ENCODE measurements around the gene NCBP2L. TPM values are rescaled to one million over a fixed set of nuclear protein-coding genes. Genes with fewer than 3 reads are reported as not detected.

NCBP2L gene
- total and polyA plus RNA-seq, 2 donors, result 0.09 to 0.21 TPM

GRCh38 chrX:107823042-107823441 lies 45.5 kb downstream of the NCBP2L start:
- no peaks in the 10 kb centered on the region for H3K36me3 ChIP-seq (ENCODE audit: control insufficient read depth in 2 of 2, insufficient read depth in 2 of 2, low read length in 1 of 2)
- H3K9me3 ChIP-seq (ENCODE audit: control insufficient read depth in 2 of 2, insufficient read depth in 1 of 2, low read length in 1 of 2), result peaks cover 0 to 8% of the 10 kb centered on the region in 2 donors
- peaks cover 11 to 32% of the 10 kb centered on the region in 2 donors for H3K27me3 ChIP-seq (ENCODE audit: control insufficient read depth in 2 of 2, insufficient read depth in 1 of 2, low read length in 1 of 2)
- no peaks in the 10 kb centered on the region for H3K4me1 ChIP-seq (ENCODE audit: control insufficient read depth in 2 of 2, insufficient read depth in 2 of 2, low read length in 2 of 2)
- WGBS, result 93% methylated on average over 2 of the region's 2 CpGs
- H3K4me3 ChIP-seq (ENCODE audit: low read length in 2 of 2), result no peak overlapping the region
- no peak for DNase-seq (ENCODE audit: low read depth in 6 of 9, low spot score in 9 of 9)
- H3K27ac ChIP-seq (ENCODE audit: low read depth in 1 of 2, low read length in 1 of 2), result no peak overlapping the region

- WGBS, result 38% methylated on average over 1 of the region's 1 CpG
- H3K36me3 ChIP-seq (ENCODE audit: control insufficient read depth in 2 of 2, insufficient read depth in 2 of 2, low read length in 1 of 2), result no peaks in the 10 kb centered on the region
- no peak for DNase-seq (ENCODE audit: low read depth in 6 of 9, low spot score in 9 of 9)
- no peak overlapping the region for H3K27ac ChIP-seq (ENCODE audit: low read depth in 1 of 2, low read length in 1 of 2)
- H3K9me3 ChIP-seq (ENCODE audit: control insufficient read depth in 2 of 2, insufficient read depth in 1 of 2, low read length in 1 of 2), result peaks cover 0 to 8% of the 10 kb centered on the region in 2 donors
- no peaks in the 10 kb centered on the region for H3K4me1 ChIP-seq (ENCODE audit: control insufficient read depth in 2 of 2, insufficient read depth in 2 of 2, low read length in 2 of 2)
- H3K27me3 ChIP-seq (ENCODE audit: control insufficient read depth in 2 of 2, insufficient read depth in 1 of 2, low read length in 1 of 2), result peaks cover 11 to 35% of the 10 kb centered on the region in 2 donors
- no peak overlapping the region for H3K4me3 ChIP-seq (ENCODE audit: low read length in 2 of 2)
Measured at GRCh38 chrX:107823456-107823855, 45.9 kb downstream of the NCBP2L start.

- no peaks in the 10 kb centered on the region for H3K9me3 ChIP-seq (ENCODE audit: control insufficient read depth in 2 of 2, insufficient read depth in 1 of 2, low read length in 1 of 2)
- 2% methylated on average over 32 of the region's 32 CpGs for WGBS
- peak within 1 kb of the TSS in 1 of 2 donors; percentile 43 for H3K4me3 ChIP-seq (ENCODE audit: low read length in 2 of 2)
- H3K4me1 ChIP-seq (ENCODE audit: control insufficient read depth in 2 of 2, insufficient read depth in 2 of 2, low read length in 2 of 2), result no peaks in the 10 kb centered on the region
- H3K27me3 ChIP-seq (ENCODE audit: control insufficient read depth in 2 of 2, insufficient read depth in 1 of 2, low read length in 1 of 2), result peaks cover 11 to 42% of the 10 kb centered on the region in 2 donors
- H3K27ac ChIP-seq (ENCODE audit: low read depth in 1 of 2, low read length in 1 of 2), result peak within 1 kb of the TSS in 1 of 2 donors; percentile 77
- H3K36me3 ChIP-seq (ENCODE audit: control insufficient read depth in 2 of 2, insufficient read depth in 2 of 2, low read length in 1 of 2), result no peaks in the 10 kb centered on the region
- peak in 1 of 9 donors; percentile 2 for DNase-seq (ENCODE audit: low read depth in 6 of 9, low spot score in 9 of 9)
Measured at GRCh38 chrX:107825698-107826237, 48.2 kb downstream of the NCBP2L start, which contains the start of gene MID2. TSS of gene MID2 (plus strand) at chrX:107825866. CDS start at chrX:107826427, 561 bp downstream.

GRCh38 chrX:107826238-107827029 lies 48.9 kb downstream of the NCBP2L start:
- DNase-seq (ENCODE audit: low read depth in 6 of 9, low spot score in 9 of 9), result peak in 1 of 9 donors; percentile 7
- Histone ChIP-seq H3K27me3 (ENCODE audit: control insufficient read depth in 2 of 2, insufficient read depth in 1 of 2, low read length in 1 of 2) (peaks cover 11 to 42% of the 10 kb centered on the region in 2 donors), H3K4me1 (ENCODE audit: control insufficient read depth in 2 of 2, insufficient read depth in 2 of 2, low read length in 2 of 2) (no peaks in the 10 kb centered on the region), H3K36me3 (ENCODE audit: control insufficient read depth in 2 of 2, insufficient read depth in 2 of 2, low read length in 1 of 2) (no peaks in the 10 kb centered on the region), H3K4me3 (ENCODE audit: low read length in 2 of 2) (peak overlapping the region in 1 of 2 donors; percentile 43), H3K9me3 (ENCODE audit: control insufficient read depth in 2 of 2, insufficient read depth in 1 of 2, low read length in 1 of 2) (no peaks in the 10 kb centered on the region), H3K27ac (ENCODE audit: low read depth in 1 of 2, low read length in 1 of 2) (peak overlapping the region in 1 of 2 donors; percentile 77)
- WGBS, result under 1% methylated on average over 100 of the region's 100 CpGs

GRCh38 chrX:107827030-107827831 lies 49.7 kb downstream of the NCBP2L start:
- Histone ChIP-seq H3K4me1 (ENCODE audit: control insufficient read depth in 2 of 2, insufficient read depth in 2 of 2, low read length in 2 of 2) (no peaks in the 10 kb centered on the region), H3K27me3 (ENCODE audit: control insufficient read depth in 2 of 2, insufficient read depth in 1 of 2, low read length in 1 of 2) (peaks cover 11 to 42% of the 10 kb centered on the region in 2 donors), H3K9me3 (ENCODE audit: control insufficient read depth in 2 of 2, insufficient read depth in 1 of 2, low read length in 1 of 2) (no peaks in the 10 kb centered on the region), H3K36me3 (ENCODE audit: control insufficient read depth in 2 of 2, insufficient read depth in 2 of 2, low read length in 1 of 2) (no peaks in the 10 kb centered on the region), H3K27ac (ENCODE audit: low read depth in 1 of 2, low read length in 1 of 2) (no peak overlapping the region), H3K4me3 (ENCODE audit: low read length in 2 of 2) (no peak overlapping the region)
- no peak for DNase-seq (ENCODE audit: low read depth in 6 of 9, low spot score in 9 of 9)
- WGBS, result 38% methylated on average over 13 of the region's 13 CpGs

- H3K27me3 ChIP-seq (ENCODE audit: control insufficient read depth in 2 of 2, insufficient read depth in 1 of 2, low read length in 1 of 2), result peaks cover 11 to 42% of the 10 kb centered on the region in 2 donors
- no peaks in the 10 kb centered on the region for H3K9me3 ChIP-seq (ENCODE audit: control insufficient read depth in 2 of 2, insufficient read depth in 1 of 2, low read length in 1 of 2)
- no peak overlapping the region for H3K4me3 ChIP-seq (ENCODE audit: low read length in 2 of 2)
- no peak overlapping the region for H3K27ac ChIP-seq (ENCODE audit: low read depth in 1 of 2, low read length in 1 of 2)
- no peaks in the 10 kb centered on the region for H3K4me1 ChIP-seq (ENCODE audit: control insufficient read depth in 2 of 2, insufficient read depth in 2 of 2, low read length in 2 of 2)
- no peak for DNase-seq (ENCODE audit: low read depth in 6 of 9, low spot score in 9 of 9)
- WGBS, result 78% methylated on average over 4 of the region's 4 CpGs
- no peaks in the 10 kb centered on the region for H3K36me3 ChIP-seq (ENCODE audit: control insufficient read depth in 2 of 2, insufficient read depth in 2 of 2, low read length in 1 of 2)
Measured at GRCh38 chrX:107827852-107828251, 50.3 kb downstream of the NCBP2L start.

GRCh38 chrX:107829878-107830277 lies 52.3 kb downstream of the NCBP2L start:
- H3K9me3 ChIP-seq (ENCODE audit: control insufficient read depth in 2 of 2, insufficient read depth in 1 of 2, low read length in 1 of 2), result no peaks in the 10 kb centered on the region
- no peak overlapping the region for H3K4me3 ChIP-seq (ENCODE audit: low read length in 2 of 2)
- 96% methylated on average over 1 of the region's 1 CpG for WGBS
- H3K36me3 ChIP-seq (ENCODE audit: control insufficient read depth in 2 of 2, insufficient read depth in 2 of 2, low read length in 1 of 2), result no peaks in the 10 kb centered on the region
- no peaks in the 10 kb centered on the region for H3K4me1 ChIP-seq (ENCODE audit: control insufficient read depth in 2 of 2, insufficient read depth in 2 of 2, low read length in 2 of 2)
- no peak overlapping the region for H3K27ac ChIP-seq (ENCODE audit: low read depth in 1 of 2, low read length in 1 of 2)
- no peak for DNase-seq (ENCODE audit: low read depth in 6 of 9, low spot score in 9 of 9)
- peaks cover 11 to 36% of the 10 kb centered on the region in 2 donors for H3K27me3 ChIP-seq (ENCODE audit: control insufficient read depth in 2 of 2, insufficient read depth in 1 of 2, low read length in 1 of 2)

GRCh38 chrX:107831071-107831730 lies 53.7 kb downstream of the NCBP2L start:
- H3K4me1 ChIP-seq (ENCODE audit: control insufficient read depth in 2 of 2, insufficient read depth in 2 of 2, low read length in 2 of 2), result no peaks in the 10 kb centered on the region
- H3K4me3 ChIP-seq (ENCODE audit: low read length in 2 of 2), result no peak overlapping the region
- peaks cover 4 to 27% of the 10 kb centered on the region in 2 donors for H3K27me3 ChIP-seq (ENCODE audit: control insufficient read depth in 2 of 2, insufficient read depth in 1 of 2, low read length in 1 of 2)
- no peaks in the 10 kb centered on the region for H3K9me3 ChIP-seq (ENCODE audit: control insufficient read depth in 2 of 2, insufficient read depth in 1 of 2, low read length in 1 of 2)
- no peaks in the 10 kb centered on the region for H3K36me3 ChIP-seq (ENCODE audit: control insufficient read depth in 2 of 2, insufficient read depth in 2 of 2, low read length in 1 of 2)
- no peak for DNase-seq (ENCODE audit: low read depth in 6 of 9, low spot score in 9 of 9)
- H3K27ac ChIP-seq (ENCODE audit: low read depth in 1 of 2, low read length in 1 of 2), result no peak overlapping the region
- WGBS, result 91% methylated on average over 7 of the region's 7 CpGs

Data from thymus (tissue), 11 donors.